PC-9 (cell line): Measurements from ENCODE around the gene RASAL2.

Source experiments
- CTCF ChIP-seq: fragments of 200-600 bp; sonication (generic); conservative IDR thresholded peaks from 2 replicates; pipeline ENCODE4 v1.6.1; 2017; ENCODE audit warnings: mixed run types, antibody characterized with exemption, mild to moderate bottlenecking, moderate library complexity
- EZH2 ChIP-seq: fragments of 200-600 bp; sonication (generic); IDR thresholded peaks from 2 replicates; pipeline ENCODE4 v1.8.0; 2017; ENCODE audit warnings: antibody characterized with exemption, low read depth

GRCh38 chr1:178339834-178340233 lies 245.9 kb downstream of the RASAL2 start:
- TF ChIP-seq CTCF (no peak), EZH2 (no peak)
